Gastroesophageal sphincter (tissue), 4 donors: ENCODE data around the gene ABCC12. TPM values are rescaled to one million over a fixed set of nuclear protein-coding genes. Genes with fewer than 3 reads are reported as not detected.
A peak's percentile ranks its signal among the peaks of the same experiment; 100 is the strongest.

ENCODE experiments used
- ATAC-seq: fragments of 150-250 bp; one replicate; pipeline ENCODE4 v1.9.1; 2016; ENCODE audit warnings: mild to moderate bottlenecking, moderate library complexity
- H3K27ac ChIP-seq, 4 donors: fragments of 200-600 bp; sonication (generic) in 3 of 4; 1 replicate in 3 of 4; 2 replicates in 1 of 4; pipeline ENCODE4 v1.5.1; 2016 to 2019
- H3K27me3 ChIP-seq: fragments of 200-600 bp; sonication (generic); one replicate; pipeline ENCODE4 v1.5.1; 2019
- H3K36me3 ChIP-seq, 2 donors: fragments of 200-600 bp; sonication (generic); one replicate each; pipeline ENCODE4 v1.5.1; 2019; ENCODE audit warnings: control low read depth in 1 of 2
- H3K4me1 ChIP-seq, 3 donors: fragments of 200-600 bp; sonication (generic); 1 replicate in 2 of 3; 2 replicates in 1 of 3; pipeline ENCODE4 v1.5.1; 2016 to 2019; ENCODE audit warnings: control low read depth in 2 of 3
- H3K4me3 ChIP-seq, 2 donors: fragments of 200-600 bp; sonication (generic); one replicate each; pipeline ENCODE4 v1.5.1; 2019; ENCODE audit warnings: mild to moderate bottlenecking in 1 of 2, moderate library complexity in 1 of 2
- H3K9me3 ChIP-seq, 3 donors: fragments of 200-600 bp; sonication (generic); one replicate each; pipeline ENCODE4 v1.5.1; 2017 to 2019; ENCODE audit warnings: control low read depth in 2 of 3
- CTCF ChIP-seq, 4 experiments: fragments of 200-600 bp in 2 of 4; fragments of 450-650 bp in 2 of 4; sonication (generic) in 1 of 4; IDR thresholded peaks; one replicate each; pipeline ENCODE4 v1.5.1; 2017 to 2019; ENCODE audit warnings: antibody characterized with exemption in 4 of 4, mild to moderate bottlenecking in 2 of 4, moderate library complexity in 2 of 4
- EP300 ChIP-seq: sonication (generic); formaldehyde crosslinking; IDR thresholded peaks from one replicate; pipeline ENCODE4 v1.6.1; 2017; ENCODE audit warnings: antibody characterized with exemption, mild to moderate bottlenecking
- POLR2A ChIP-seq, 2 donors: fragments of 450-650 bp; IDR thresholded peaks; one replicate each; pipeline ENCODE4 v1.6.1; 2017; ENCODE audit warnings: antibody characterized with exemption in 2 of 2, mild to moderate bottlenecking in 2 of 2, moderate library complexity in 1 of 2
- POLR2AphosphoS5 ChIP-seq: sonication (generic); formaldehyde crosslinking; IDR thresholded peaks from one replicate; pipeline ENCODE4 v1.6.1; 2017; ENCODE audit warnings: antibody characterized with exemption
- WGBS, 2 donors: methylation state at CpG; one replicate each; pipeline ENCODE4 v1.1.5; 2018; ENCODE audit warnings: low coverage in 1 of 2; 5-methylcytosine and 5-hydroxymethylcytosine counted together
- total RNA-seq, 4 donors: library from RNA; depleted of rRNA; stranded (reverse); fragments of >200 nt; gene quantifications; one replicate each; pipeline ENCODE4 v1.1.0, GENCODE V29; 2016

The ABCC12 gene
- total RNA-seq, result not detected

- Histone ChIP-seq H3K27me3 (peaks cover 40% of the 10 kb centered on the region), H3K36me3 (no peaks in the 10 kb centered on the region), H3K9me3 (no peaks in the 10 kb centered on the region), H3K27ac (no peak within 1 kb of the TSS), H3K4me3 (no peak within 1 kb of the TSS), H3K4me1 (peaks cover 0 to 7% (median 0%) of the 10 kb centered on the region in 3 donors)
- peak; percentile 13 for ATAC-seq
- no peak for TF ChIP-seq POLR2AphosphoS5
- no peak for TF ChIP-seq CTCF (IDR thresholded peaks at IDR 0.05)
- no peak for TF ChIP-seq POLR2A (IDR thresholded peaks at IDR 0.05)
- no peak for TF ChIP-seq EP300
- 25 to 39% methylated on average over 7 to 15 of the region's 24 CpGs for WGBS, 2 donors
Observed at GRCh38 chr16:48155926-48156789, at the start of gene ABCC12. TSS of gene ABCC12 (minus strand) at chr16:48155993. CDS start at chr16:48146424, 9,569 bp downstream.

GRCh38 chr16:48204825-48205151 lies 49.0 kb upstream of the ABCC12 start:
- H3K27ac ChIP-seq, result no peak overlapping the region
- 78 to 84% methylated on average over 6 of the region's 6 CpGs for WGBS, 2 donors
- H3K4me3 ChIP-seq, result no peak overlapping the region
- TF ChIP-seq POLR2A (IDR thresholded peaks at IDR 0.05) (no peak), POLR2AphosphoS5 (no peak), EP300 (no peak), CTCF (IDR thresholded peaks at IDR 0.05) (no peak)
- H3K27me3 ChIP-seq, result peaks cover 18% of the 10 kb centered on the region
- no peak for ATAC-seq
- H3K36me3 ChIP-seq, result no peaks in the 10 kb centered on the region
- H3K9me3 ChIP-seq, result no peaks in the 10 kb centered on the region
- no peaks in the 10 kb centered on the region for H3K4me1 ChIP-seq

- TF ChIP-seq POLR2AphosphoS5 (no peak), POLR2A (IDR thresholded peaks at IDR 0.05) (no peak), EP300 (no peak)
- no peak overlapping the region for H3K4me3 ChIP-seq
- H3K27me3 ChIP-seq, result peaks cover 18% of the 10 kb centered on the region
- 86 to 89% methylated on average over 5 to 8 of the region's 8 CpGs for WGBS, 2 donors
- no peaks in the 10 kb centered on the region for H3K4me1 ChIP-seq
- no peaks in the 10 kb centered on the region for H3K9me3 ChIP-seq
- H3K36me3 ChIP-seq, result no peaks in the 10 kb centered on the region
- ATAC-seq, result no peak
- H3K27ac ChIP-seq, result no peak overlapping the region
Observed at GRCh38 chr16:48203974-48204824, 48.4 kb upstream of the ABCC12 start.

GRCh38 chr16:48201515-48202201 lies 45.9 kb upstream of the ABCC12 start:
- WGBS, 2 donors, result 69 to 71% methylated on average over 3 to 4 of the region's 6 CpGs
- TF ChIP-seq POLR2AphosphoS5, result no peak
- TF ChIP-seq EP300, result no peak
- TF ChIP-seq POLR2A (IDR thresholded peaks at IDR 0.05), result no peak
- no peak for TF ChIP-seq CTCF (IDR thresholded peaks at IDR 0.05)
- Histone ChIP-seq H3K27ac (no peak overlapping the region), H3K4me3 (no peak overlapping the region), H3K36me3 (no peaks in the 10 kb centered on the region), H3K27me3 (no peaks in the 10 kb centered on the region), H3K9me3 (peaks cover 0 to 4% (median 0%) of the 10 kb centered on the region in 3 donors), H3K4me1 (no peaks in the 10 kb centered on the region)
- ATAC-seq, result no peak

- Histone ChIP-seq H3K9me3 (peaks cover 0 to 4% (median 0%) of the 10 kb centered on the region in 3 donors), H3K27me3 (no peaks in the 10 kb centered on the region)
- 82 to 100% methylated on average over 2 of the region's 3 CpGs for WGBS, 2 donors
Observed at GRCh38 chr16:48197294-48197693, 41.5 kb upstream of the ABCC12 start.

More at GRCh38 chr16:48197294-48197693, 41.5 kb upstream of the ABCC12 start:
- Histone ChIP-seq H3K4me3 (no peak overlapping the region), H3K36me3 (no peaks in the 10 kb centered on the region), H3K4me1 (no peaks in the 10 kb centered on the region), H3K27ac (no peak overlapping the region)
- TF ChIP-seq POLR2A (IDR thresholded peaks at IDR 0.05) (no peak), EP300 (no peak), POLR2AphosphoS5 (no peak), CTCF (IDR thresholded peaks at IDR 0.05) (no peak)
- no peak for ATAC-seq
